Measurements from ENCODE around the gene MBTPS1.

MBTPS1 gene

DNA sequence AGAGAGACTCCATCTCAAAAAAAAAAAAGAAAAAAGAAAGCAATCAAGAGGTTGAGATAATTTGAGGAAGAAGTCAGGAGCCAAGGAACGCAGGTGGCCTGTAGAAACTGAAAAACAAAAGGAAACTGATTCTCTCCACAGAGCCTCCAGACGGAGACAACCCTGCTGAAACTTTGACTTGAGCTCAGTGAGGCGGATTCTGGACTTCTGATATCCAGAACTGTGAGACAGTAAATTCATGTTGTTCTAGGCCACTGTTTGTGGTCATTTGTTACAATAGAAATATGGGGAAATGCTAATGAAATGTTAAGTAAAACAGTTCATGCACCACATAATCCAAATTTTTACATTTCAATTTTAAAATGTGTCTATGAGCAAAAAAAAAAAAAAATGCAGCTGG, 5.2 kb downstream of the MBTPS1 start:
- Histone ChIP-seq H3K36me3 (ENCODE audit: control insufficient read depth, insufficient read depth, low read length) (peaks cover 3% of the 10 kb centered on the region), H3K27me3 (replicated peaks; ENCODE audit: control insufficient read depth, insufficient read depth, low read length) (no peaks in the 10 kb centered on the region), H3K4me3 (replicated peaks; ENCODE audit: low read depth, low read length) (no peak overlapping the region)
- TF ChIP-seq CTCF (IDR thresholded peaks at IDR 0.05; ENCODE audit: insufficient read depth, low read length, poor library complexity, severe bottlenecking): no peak
- no peak for DNase-seq (ENCODE audit: extremely low read depth, insufficient read length)

DNA sequence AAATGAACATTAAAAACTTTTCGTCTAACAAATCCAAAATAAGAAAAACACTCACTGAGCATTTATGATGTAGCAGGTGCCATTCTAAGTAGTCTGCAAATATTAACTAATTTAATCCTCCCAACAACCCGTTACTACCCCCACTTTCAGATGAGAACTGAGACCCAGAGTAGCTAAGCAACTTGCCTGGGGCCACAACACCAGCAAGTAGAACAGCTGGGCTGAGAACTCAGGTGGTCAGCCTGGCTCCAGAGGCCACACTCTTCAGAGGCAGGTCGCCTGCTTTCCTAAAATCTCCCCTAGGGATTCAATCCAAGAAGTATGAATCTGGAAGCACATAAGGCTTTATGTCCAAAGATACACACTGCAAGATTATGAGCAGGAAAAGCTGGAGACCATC, 6.2 kb downstream of the MBTPS1 start:
- Histone ChIP-seq H3K36me3 (ENCODE audit: control insufficient read depth, insufficient read depth, low read length) (peaks cover 3% of the 10 kb centered on the region), H3K27me3 (replicated peaks; ENCODE audit: control insufficient read depth, insufficient read depth, low read length) (no peaks in the 10 kb centered on the region), H3K4me3 (replicated peaks; ENCODE audit: low read depth, low read length) (no peak overlapping the region)
- DNase-seq (ENCODE audit: extremely low read depth, insufficient read length): no peak
- no peak for TF ChIP-seq CTCF (IDR thresholded peaks at IDR 0.05; ENCODE audit: insufficient read depth, low read length, poor library complexity, severe bottlenecking)

GRCh38 chr16:84109598-84110335, 7.0 kb downstream of the MBTPS1 start:
- Histone ChIP-seq H3K4me3 (replicated peaks; ENCODE audit: low read depth, low read length) (no peak overlapping the region), H3K36me3 (ENCODE audit: control insufficient read depth, insufficient read depth, low read length) (peaks cover 5% of the 10 kb centered on the region)
- TF ChIP-seq CTCF (IDR thresholded peaks at IDR 0.05; ENCODE audit: insufficient read depth, low read length, poor library complexity, severe bottlenecking): no peak

DNA sequence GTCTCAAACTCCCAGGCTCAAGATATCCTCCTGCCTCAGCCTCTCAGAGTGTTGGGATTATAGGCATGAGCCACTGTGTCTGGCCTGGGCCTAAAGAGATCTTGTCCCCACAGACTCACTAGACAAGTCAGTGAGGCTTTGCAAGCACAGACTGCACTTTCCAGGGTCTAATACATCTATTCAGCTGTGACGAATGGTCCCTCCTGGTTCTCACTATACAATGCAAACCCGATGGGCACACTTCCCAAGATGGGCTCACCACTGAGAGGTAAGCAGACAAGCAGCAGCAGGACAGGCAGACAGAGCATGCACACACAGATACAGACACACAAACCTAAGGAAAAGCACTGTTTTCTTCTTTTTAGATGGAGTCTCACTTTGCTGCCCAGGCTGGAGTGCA, 8.8 kb downstream of the MBTPS1 start:
- no peak for DNase-seq (ENCODE audit: extremely low read depth, insufficient read length)
- H3K27me3 ChIP-seq (replicated peaks; ENCODE audit: control insufficient read depth, insufficient read depth, low read length): no peaks in the 10 kb centered on the region
- H3K36me3 ChIP-seq (ENCODE audit: control insufficient read depth, insufficient read depth, low read length): peaks cover 5% of the 10 kb centered on the region
- no peak for TF ChIP-seq CTCF (IDR thresholded peaks at IDR 0.05; ENCODE audit: insufficient read depth, low read length, poor library complexity, severe bottlenecking)
- no peak overlapping the region for H3K4me3 ChIP-seq (replicated peaks; ENCODE audit: low read depth, low read length)

More at GRCh38 chr16:84109598-84110335, 7.0 kb downstream of the MBTPS1 start:
- H3K27me3 ChIP-seq (replicated peaks; ENCODE audit: control insufficient read depth, insufficient read depth, low read length): no peaks in the 10 kb centered on the region
- no peak for DNase-seq (ENCODE audit: extremely low read depth, insufficient read length)

DNA sequence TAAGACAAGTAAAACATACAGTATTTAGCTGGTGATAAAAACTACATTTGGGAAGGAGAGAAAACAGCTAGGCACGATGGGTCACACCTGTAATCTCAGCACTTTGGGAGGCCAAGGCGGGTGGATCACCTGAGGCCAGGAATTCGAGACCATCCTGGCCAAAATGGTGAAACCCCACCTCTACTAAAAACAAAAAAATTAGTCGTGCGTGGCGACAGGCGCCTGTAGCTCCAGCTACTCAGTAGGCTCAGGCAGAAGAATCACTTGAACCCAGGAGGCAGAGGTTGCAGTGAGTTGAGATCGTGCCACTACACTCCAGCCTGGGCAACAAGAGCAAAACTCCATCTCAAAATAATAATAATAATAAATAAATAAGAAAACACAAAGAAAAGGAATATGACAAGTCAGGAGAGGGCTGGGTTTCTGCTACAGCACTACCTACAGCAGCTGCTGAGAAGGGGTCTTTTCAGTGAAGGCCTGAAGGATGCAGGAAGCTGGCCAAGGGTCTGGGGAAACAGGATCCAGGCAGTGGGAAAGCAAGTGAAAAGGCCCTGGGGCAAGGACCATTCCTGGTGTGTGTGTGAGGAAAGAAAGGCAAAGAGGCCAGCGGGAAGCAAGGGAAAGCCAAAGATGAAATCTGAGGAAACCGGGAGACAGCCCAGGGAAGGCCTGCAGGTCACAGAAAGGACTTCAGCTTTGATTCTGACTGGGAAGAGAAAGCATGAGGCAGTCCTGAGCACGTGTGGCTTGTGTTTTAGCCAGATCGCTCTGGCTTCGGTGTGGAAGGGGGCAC, 10.6 kb downstream of the MBTPS1 start:
- DNase-seq (ENCODE audit: extremely low read depth, insufficient read length): no peak
- no peaks in the 10 kb centered on the region for H3K27me3 ChIP-seq (replicated peaks; ENCODE audit: control insufficient read depth, insufficient read depth, low read length)
- no peak overlapping the region for H3K4me3 ChIP-seq (replicated peaks; ENCODE audit: low read depth, low read length)
- TF ChIP-seq CTCF (IDR thresholded peaks at IDR 0.05; ENCODE audit: insufficient read depth, low read length, poor library complexity, severe bottlenecking): no peak
- peaks cover 5% of the 10 kb centered on the region for H3K36me3 ChIP-seq (ENCODE audit: control insufficient read depth, insufficient read depth, low read length)
